WTC11 (cell line): ENCODE results near the gene TMC4. TPM values are rescaled to one million over a fixed set of nuclear protein-coding genes. Genes with fewer than 3 reads are reported as not detected.

ENCODE experiments used
- ATAC-seq: fragments of 200-7000 bp; cut with Tn5 transposase; 2 replicates; pipeline ENCODE4 v1.10.0; 2021; ENCODE audit warnings: mild to moderate bottlenecking, moderate library complexity
- CTCF ChIA-PET: fragments of 300-600 bp; sonication (Branson Sonifier 250); formaldehyde crosslinking; loops from one replicate; lab custom pipeline; 2021; ENCODE audit warnings: antibody characterized with exemption; lab: Charles Lee
- POLR2A ChIA-PET: fragments of 350-600 bp; sonication (Branson Sonifier 250); formaldehyde crosslinking; loops from one replicate; lab custom pipeline; 2021; ENCODE audit warnings: antibody characterized with exemption; lab: Charles Lee
- DNase-seq: peaks from one replicate; pipeline ENCODE4 v3.0.0; 2021; ENCODE audit warnings: low spot score
- H3K27ac Mint-ChIP-seq: 2 replicates; pipeline ENCODE4 v1.8.0; 2021; ENCODE audit warnings: mixed read lengths
- H3K27me3 Mint-ChIP-seq: 2 replicates; pipeline ENCODE4 v1.8.0; 2021; ENCODE audit warnings: low read depth, mild to moderate bottlenecking, moderate library complexity, mixed read lengths
- H3K36me3 Mint-ChIP-seq: 2 replicates; pipeline ENCODE4 v1.8.0; 2021; ENCODE audit warnings: mixed read lengths
- H3K4me1 Mint-ChIP-seq: 2 replicates; pipeline ENCODE4 v1.8.0; 2022; ENCODE audit warnings: mixed read lengths
- H3K4me3 Mint-ChIP-seq: 2 replicates; pipeline ENCODE4 v1.8.0; 2021; ENCODE audit warnings: mild to moderate bottlenecking, moderate library complexity, mixed read lengths
- H3K9me3 Mint-ChIP-seq: 2 replicates; pipeline ENCODE4 v1.8.0; 2021; ENCODE audit warnings: mixed read lengths
- ATF6 ChIP-seq: sonication (generic); formaldehyde crosslinking; IDR thresholded peaks from 2 replicates; pipeline ENCODE4 v1.8.1; 2023; ENCODE audit warnings: mild to moderate bottlenecking, missing genetic modification reagents
- CBFB ChIP-seq: sonication (generic); formaldehyde crosslinking; IDR thresholded peaks from 2 replicates; pipeline ENCODE4 v1.8.1; 2022; ENCODE audit warnings: mild to moderate bottlenecking, low read depth, missing genetic modification reagents
- FOXK1 ChIP-seq: sonication (generic); formaldehyde crosslinking; IDR thresholded peaks from 2 replicates; pipeline ENCODE4 v1.8.0; 2022; ENCODE audit warnings: mild to moderate bottlenecking, moderate library complexity, missing genetic modification reagents
- HMGXB4 ChIP-seq: sonication (generic); formaldehyde crosslinking; IDR thresholded peaks from 2 replicates; pipeline ENCODE4 v1.8.1; 2023; ENCODE audit warnings: mild to moderate bottlenecking, moderate library complexity, missing genetic modification reagents
- IRF1 ChIP-seq: sonication (generic); formaldehyde crosslinking; IDR thresholded peaks from 2 replicates; pipeline ENCODE4 v1.8.0; 2023; ENCODE audit warnings: missing genetic modification reagents
- NFATC4 ChIP-seq: fragments of 250-450 bp; sonication (Bioruptor Pico); IDR thresholded peaks from 2 replicates; pipeline ENCODE4 v1.9.0; 2021; ENCODE audit warnings: mild to moderate bottlenecking
- NFE2L1 ChIP-seq: sonication (generic); formaldehyde crosslinking; IDR thresholded peaks from 2 replicates; pipeline ENCODE4 v1.8.1; 2023; ENCODE audit warnings: missing genetic modification reagents
- NFYB ChIP-seq: sonication (generic); formaldehyde crosslinking; conservative IDR thresholded peaks from 2 replicates; pipeline ENCODE4 v1.8.0; 2022; ENCODE audit warnings: low read depth, missing genetic modification reagents
- PREB ChIP-seq: sonication (generic); formaldehyde crosslinking; IDR thresholded peaks from 2 replicates; pipeline ENCODE4 v1.8.1; 2022; ENCODE audit warnings: mild to moderate bottlenecking, missing genetic modification reagents, moderate library complexity, borderline replicate concordance
- PRRX2 ChIP-seq: fragments of 250-450 bp; sonication (Bioruptor Pico); IDR thresholded peaks from 2 replicates; pipeline ENCODE4 v1.8.0; 2021; ENCODE audit warnings: mild to moderate bottlenecking
- SMAD3 ChIP-seq: sonication (generic); formaldehyde crosslinking; IDR thresholded peaks from 2 replicates; pipeline ENCODE4 v1.8.0; 2022; ENCODE audit warnings: missing genetic modification reagents, mild to moderate bottlenecking, borderline replicate concordance
- SP1 ChIP-seq: sonication (generic); formaldehyde crosslinking; conservative IDR thresholded peaks from 2 replicates; pipeline ENCODE4 v1.8.1; 2022; ENCODE audit warnings: missing genetic modification reagents
- ZBTB43 ChIP-seq: sonication (generic); formaldehyde crosslinking; IDR thresholded peaks from 2 replicates; pipeline ENCODE4 v1.8.1; 2023; ENCODE audit warnings: mild to moderate bottlenecking, missing genetic modification reagents
- ZNF121 ChIP-seq: sonication (generic); formaldehyde crosslinking; IDR thresholded peaks from 2 replicates; pipeline ENCODE4 v1.8.0; 2023; ENCODE audit warnings: missing genetic modification reagents
- ZNF138 ChIP-seq: sonication (generic); formaldehyde crosslinking; conservative IDR thresholded peaks from 2 replicates; pipeline ENCODE4 v1.8.1; 2022; ENCODE audit warnings: mild to moderate bottlenecking, moderate library complexity, missing genetic modification reagents
- ZNF281 ChIP-seq: sonication (generic); formaldehyde crosslinking; IDR thresholded peaks from 2 replicates; pipeline ENCODE4 v1.8.0; 2023; ENCODE audit warnings: mild to moderate bottlenecking, missing genetic modification reagents
- ZNF416 ChIP-seq: fragments of 250-450 bp; sonication (Bioruptor Pico); IDR thresholded peaks from 2 replicates; pipeline ENCODE4 v1.9.0; 2021; ENCODE audit warnings: mild to moderate bottlenecking, inconsistent platforms
- ZNF425 ChIP-seq: fragments of 250-450 bp; sonication (Bioruptor Pico); conservative IDR thresholded peaks from 2 replicates; pipeline ENCODE4 v1.9.0; 2021; ENCODE audit warnings: mild to moderate bottlenecking
- total RNA-seq: library from RNA; stranded (reverse); gene quantifications from 3 replicates; pipeline ENCODE4 v1.2.3, GENCODE V29; 2021

TMC4 gene
- total RNA-seq, 1 experiment from 2014 or later, result 9.3 TPM

GRCh38 chr19:54155694-54156093 is 17.3 kb downstream of the TMC4 start:
- POLR2A ChIA-PET, result interaction anchor here (0.9 to 1.3 kb wide), 2 partner anchors 8 to 19 kb away, joined by 3 to 5 read pairs; partner anchors contain the start of gene CNOT3
- H3K27me3 Mint-ChIP-seq, result no peaks in the 10 kb centered on the region; the same call in 1 of the 2 replicates
- TF ChIP-seq ZNF121 (CRISPR knock-in tag) (no peak), CBFB (no peak), ZNF425 (CRISPR knock-in tag) (no peak), ATF6 (no peak)
- TF ChIP-seq, all 79 proteins: peak for 0
- Mint-ChIP-seq H3K36me3 (peaks cover 49% of the 10 kb centered on the region), H3K4me3 (no peak overlapping the region), H3K4me1 (peaks cover 12% of the 10 kb centered on the region), H3K27ac (no peak overlapping the region), H3K9me3 (no peaks in the 10 kb centered on the region)
- DNase-seq (peak; percentile 38), ATAC-seq (peak; percentile 3)
- CTCF ChIA-PET, result interaction anchor here (0.5 to 1.4 kb wide), 4 partner anchors 9 to 408 kb away, joined by 3 to 7 read pairs (median 4); partner anchors contain the start of gene CNOT3

GRCh38 chr19:54154603-54155345 is 18.2 kb downstream of the TMC4 start:
- ChIA-PET POLR2A (interaction anchor here (1.3 kb wide), 1 partner anchor 18 kb away, joined by 5 read pairs; the partner anchor contains the start of gene CNOT3), CTCF (no interaction called here)
- Mint-ChIP-seq H3K4me1 (0 out of 2 replicates have a peak, but pooled peaks cover 9% of the 10 kb centered on the region), H3K27ac (0 out of 2 replicates have a peak overlapping the region, but pooled peaks have one; percentile 57), H3K27me3 (no peaks in the 10 kb centered on the region), H3K4me3 (no peak overlapping the region), H3K9me3 (no peaks in the 10 kb centered on the region), H3K36me3 (peaks cover 56% of the 10 kb centered on the region)
- TF ChIP-seq ZNF138 (CRISPR knock-in tag), result no peak
- no peak for TF ChIP-seq IRF1 (CRISPR knock-in tag)
- no peak for ATAC-seq
- DNase-seq, result no peak

GRCh38 chr19:54153731-54154326 is 19.1 kb downstream of the TMC4 start:
- ChIA-PET POLR2A (no interaction called here), CTCF (no interaction called here)
- no peaks in the 10 kb centered on the region for H3K9me3 Mint-ChIP-seq
- no peak; the same call in 1 of the 2 replicates for ATAC-seq
- peaks cover 65% of the 10 kb centered on the region for H3K36me3 Mint-ChIP-seq
- H3K27me3 Mint-ChIP-seq, result no peaks in the 10 kb centered on the region
- no peak for DNase-seq
- no peak overlapping the region for H3K4me3 Mint-ChIP-seq
- no peak overlapping the region; the same call in 1 of the 2 replicates for H3K27ac Mint-ChIP-seq
- 0 out of 2 replicates have a peak, but pooled peaks cover 5% of the 10 kb centered on the region for H3K4me1 Mint-ChIP-seq
- TF ChIP-seq SP1, result no peak
- no peak for TF ChIP-seq PRRX2
- TF ChIP-seq NFYB (CRISPR knock-in tag), result no peak
- TF ChIP-seq PREB (CRISPR knock-in tag), result no peak
- no peak for TF ChIP-seq ZNF416 (CRISPR knock-in tag)
- TF ChIP-seq ZNF281 (CRISPR knock-in tag), result no peak
- TF ChIP-seq NFE2L1 (CRISPR knock-in tag), result no peak
- TF ChIP-seq HMGXB4 (CRISPR knock-in tag), result no peak
- TF ChIP-seq NFATC4 (CRISPR knock-in tag), result no peak
- no peak for TF ChIP-seq FOXK1 (CRISPR knock-in tag)
- TF ChIP-seq ZBTB43, result no peak
- no peak for TF ChIP-seq SMAD3 (CRISPR knock-in tag)
